Measurements from ENCODE around the gene DNAJC5.

- TF ChIP-seq CTCF (IDR thresholded peaks at IDR 0.05; ENCODE audit: control extremely low read depth in 1 of 3, insufficient read depth in 1 of 3, low read depth in 1 of 3, low read length in 3 of 3) (no peak), TAF1 (IDR thresholded peaks at IDR 0.05; ENCODE audit: low read depth, low read length) (0 out of 2 replicates have a peak, but pooled peaks have one; percentile 58), CBX5 (IDR thresholded peaks at IDR 0.05; ENCODE audit: low read depth, low read length) (no peak), RAD21 (IDR thresholded peaks at IDR 0.05 in 1 of 2, conservative IDR thresholded peaks at IDR 0.05 in 1 of 2; ENCODE audit: low read depth in 2 of 2, low read length in 2 of 2) (no peak), NRF1 (IDR thresholded peaks at IDR 0.05; ENCODE audit: low read depth, low read length) (0 out of 2 replicates have a peak, but pooled peaks have one; percentile 11), MAX (IDR thresholded peaks at IDR 0.05) (peak; percentile 91), SUZ12 (IDR thresholded peaks at IDR 0.05; ENCODE audit: low read length) (no peak), CTBP2 (IDR thresholded peaks at IDR 0.05; ENCODE audit: borderline replicate concordance, insufficient read depth, insufficient read length, low read length) (no peak), USF2 (IDR thresholded peaks at IDR 0.05; ENCODE audit: low read length) (peak; percentile 69; the same call in 1 of the 2 replicates), EZH2 (IDR thresholded peaks at IDR 0.05; ENCODE audit: low read depth, low read length, severe bottlenecking) (no peak), TAF7 (optimal IDR thresholded peaks at IDR 0.05; ENCODE audit: borderline replicate concordance, low read depth, low read length) (no peak), ATF3 (IDR thresholded peaks at IDR 0.05; ENCODE audit: insufficient read depth, low read depth, low read length) (peak; percentile 76; the same call in 1 of the 2 replicates), GABPA (IDR thresholded peaks at IDR 0.05; ENCODE audit: borderline replicate concordance, insufficient read depth, low read length) (no peak)
These were observed 61.1 kb downstream of the DNAJC5 start, which contains the start of gene UCKL1 for GRCh38 chr20:63955827-63956663.

Measured in H1 (cell line).